OCI-LY1 (cell line): ENCODE results near the gene PAXIP1.

Source experiments
- H2AFZ ChIP-seq: fragments of 200-600 bp; sonication (generic), shearing (Covaris generic); 2 replicates; pipeline ENCODE4 v1.6.0; 2014; ENCODE audit warnings: antibody characterized with exemption, mild to moderate bottlenecking, low read length
- H3F3A ChIP-seq: fragments of 200-600 bp; sonication (generic), shearing (Covaris generic); 2 replicates; pipeline ENCODE4 v1.6.0; 2014; ENCODE audit warnings: mild to moderate bottlenecking, antibody characterized with exemption, low read length, moderate library complexity; ENCODE audit not compliant: insufficient read depth
- H3K27ac ChIP-seq: fragments of 200-600 bp; sonication (generic); 2 replicates; pipeline ENCODE4 v1.5.1; 2014; ENCODE audit warnings: low read length, mixed run types, mild to moderate bottlenecking, low read depth; ENCODE audit not compliant: poor library complexity, severe bottlenecking
- H3K27me3 ChIP-seq: fragments of 200-600 bp; sonication (generic); 2 replicates; pipeline ENCODE4 v1.6.0; 2014; ENCODE audit warnings: antibody characterized with exemption, mild to moderate bottlenecking, low read length, moderate library complexity; ENCODE audit not compliant: insufficient read depth
- H3K36me3 ChIP-seq: fragments of 200-600 bp; sonication (generic); 2 replicates; pipeline ENCODE4 v1.6.1; 2014; ENCODE audit warnings: mild to moderate bottlenecking, antibody characterized with exemption, low read length, moderate library complexity, mixed read lengths; ENCODE audit not compliant: insufficient read depth
- H3K4me1 ChIP-seq: fragments of 200-600 bp; sonication (generic); 2 replicates; pipeline ENCODE4 v1.5.1; 2014; ENCODE audit warnings: mild to moderate bottlenecking, low read length, moderate library complexity; ENCODE audit not compliant: insufficient read depth, severe bottlenecking
- H3K4me2 ChIP-seq: fragments of 200-600 bp; sonication (generic), shearing (Covaris generic); 2 replicates; pipeline ENCODE4 v1.6.1; 2014; ENCODE audit warnings: low read length
- H3K4me3 ChIP-seq: fragments of 200-600 bp; sonication (generic); 2 replicates; pipeline ENCODE4 v1.5.1; 2014; ENCODE audit warnings: low read length, low read depth, mild to moderate bottlenecking, mixed read lengths; ENCODE audit not compliant: poor library complexity, severe bottlenecking
- H3K79me2 ChIP-seq: fragments of 200-600 bp; shearing (Covaris generic); 2 replicates; pipeline ENCODE4 v1.6.1; 2016; ENCODE audit warnings: mixed run types, low read length, mixed read lengths; ENCODE audit not compliant: insufficient read depth
- H3K9ac ChIP-seq: fragments of 200-600 bp; sonication (generic), shearing (Covaris generic); 2 replicates; pipeline ENCODE4 v1.6.1; 2014; ENCODE audit warnings: mild to moderate bottlenecking, low read length, mixed read lengths
- H3K9me2 ChIP-seq: fragments of 200-600 bp; sonication (generic), shearing (Covaris generic); 2 replicates; pipeline ENCODE4 v1.6.1; 2014; ENCODE audit warnings: low read depth, mild to moderate bottlenecking, low read length, mixed read lengths
- H3K9me3 ChIP-seq: fragments of 200-600 bp; shearing (Covaris generic); 2 replicates; pipeline ENCODE4 v1.6.1; 2014; ENCODE audit warnings: low read length, mixed read lengths
- H4K20me1 ChIP-seq: fragments of 200-600 bp; sonication (generic), shearing (Covaris generic); 2 replicates; pipeline ENCODE4 v1.6.0; 2016; ENCODE audit warnings: mild to moderate bottlenecking, low read length; ENCODE audit not compliant: insufficient read depth
- EZH2 ChIP-seq: fragments of 200-600 bp; sonication (generic), shearing (Covaris generic); IDR thresholded peaks from 2 replicates; pipeline ENCODE4 v1.8.0; 2017; ENCODE audit warnings: borderline replicate concordance, mixed run types, mild to moderate bottlenecking, antibody characterized with exemption, low read length, moderate library complexity, mixed read lengths
- TF ChIP-seq, protein P1 (sequence below): fragments of 200-600 bp; sonication (generic), shearing (Covaris generic); IDR thresholded peaks from 2 replicates; pipeline ENCODE4 v1.5.1; 2017; ENCODE audit warnings: mild to moderate bottlenecking, antibody characterized with exemption, low read length, moderate library complexity, mixed read lengths

The PAXIP1 gene

GRCh38 chr7:154898973-154899855, 103.7 kb downstream of the PAXIP1 start:
- H3K4me1 ChIP-seq = no peaks in the 10 kb centered on the region
- H2AFZ ChIP-seq = no peak overlapping the region
- no peak overlapping the region for H3K4me3 ChIP-seq
- no peak for TF ChIP-seq EZH2
- TF ChIP-seq, protein P1, sequence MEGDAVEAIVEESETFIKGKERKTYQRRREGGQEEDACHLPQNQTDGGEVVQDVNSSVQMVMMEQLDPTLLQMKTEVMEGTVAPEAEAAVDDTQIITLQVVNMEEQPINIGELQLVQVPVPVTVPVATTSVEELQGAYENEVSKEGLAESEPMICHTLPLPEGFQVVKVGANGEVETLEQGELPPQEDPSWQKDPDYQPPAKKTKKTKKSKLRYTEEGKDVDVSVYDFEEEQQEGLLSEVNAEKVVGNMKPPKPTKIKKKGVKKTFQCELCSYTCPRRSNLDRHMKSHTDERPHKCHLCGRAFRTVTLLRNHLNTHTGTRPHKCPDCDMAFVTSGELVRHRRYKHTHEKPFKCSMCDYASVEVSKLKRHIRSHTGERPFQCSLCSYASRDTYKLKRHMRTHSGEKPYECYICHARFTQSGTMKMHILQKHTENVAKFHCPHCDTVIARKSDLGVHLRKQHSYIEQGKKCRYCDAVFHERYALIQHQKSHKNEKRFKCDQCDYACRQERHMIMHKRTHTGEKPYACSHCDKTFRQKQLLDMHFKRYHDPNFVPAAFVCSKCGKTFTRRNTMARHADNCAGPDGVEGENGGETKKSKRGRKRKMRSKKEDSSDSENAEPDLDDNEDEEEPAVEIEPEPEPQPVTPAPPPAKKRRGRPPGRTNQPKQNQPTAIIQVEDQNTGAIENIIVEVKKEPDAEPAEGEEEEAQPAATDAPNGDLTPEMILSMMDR = no peak
- no peaks in the 10 kb centered on the region for H3F3A ChIP-seq
- H4K20me1 ChIP-seq = no peaks in the 10 kb centered on the region
- H3K4me2 ChIP-seq = no peak overlapping the region
- no peaks in the 10 kb centered on the region for H3K36me3 ChIP-seq
- H3K9me3 ChIP-seq = no peaks in the 10 kb centered on the region
- no peak overlapping the region for H3K9ac ChIP-seq
- H3K9me2 ChIP-seq = no peaks in the 10 kb centered on the region
- peaks cover 18% of the 10 kb centered on the region for H3K27me3 ChIP-seq
- no peaks in the 10 kb centered on the region for H3K79me2 ChIP-seq
- no peak overlapping the region for H3K27ac ChIP-seq

DNA sequence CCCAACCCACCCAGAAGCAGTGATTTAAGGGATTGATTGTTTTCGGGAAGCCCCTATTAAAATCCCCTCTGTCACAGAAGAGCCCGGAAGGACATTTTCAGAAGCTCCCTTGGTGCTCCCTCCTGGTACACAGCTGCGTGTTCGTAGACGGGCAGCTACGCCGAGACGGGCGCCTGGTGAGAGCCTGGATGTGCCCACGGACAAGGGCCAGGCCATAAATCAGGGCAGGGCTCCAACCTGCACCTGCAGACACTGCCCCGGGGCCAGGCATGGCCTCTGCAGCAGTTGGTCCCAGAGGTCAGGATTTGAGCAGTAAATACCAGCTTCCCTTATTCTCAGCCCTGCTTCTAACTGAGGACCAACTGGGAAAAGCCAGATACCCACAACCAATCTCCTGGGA, 106.8 kb downstream of the PAXIP1 start:
- Histone ChIP-seq H2AFZ (no peak overlapping the region), H3K9me3 (no peaks in the 10 kb centered on the region), H3K9me2 (no peaks in the 10 kb centered on the region), H3F3A (no peaks in the 10 kb centered on the region), H3K79me2 (no peaks in the 10 kb centered on the region), H3K27me3 (peaks cover 18% of the 10 kb centered on the region), H3K4me1 (no peaks in the 10 kb centered on the region), H3K27ac (no peak overlapping the region), H3K4me2 (no peak overlapping the region), H4K20me1 (no peaks in the 10 kb centered on the region), H3K36me3 (no peaks in the 10 kb centered on the region), H3K9ac (no peak overlapping the region), H3K4me3 (no peak overlapping the region)
- TF ChIP-seq, protein P1 = no peak
- TF ChIP-seq EZH2 = no peak
